HEK293 (cell line): ENCODE results near the gene ZHX3.

Source experiments
- CTCF ChIA-PET: fragments of 350-600 bp; formaldehyde crosslinking; extraction: SDS; loops from one replicate; lab custom pipeline; 2021; ENCODE audit warnings: antibody characterized with exemption; lab: Yijun Ruan, JAX
- POLR2A ChIA-PET: fragments of 300-600 bp; formaldehyde crosslinking; extraction: SDS; loops from one replicate; lab custom pipeline; 2020; ENCODE audit warnings: antibody characterized with exemption, inconsistent platforms; lab: Yijun Ruan, JAX
- H3K27ac ChIP-seq: fragments of 200-500 bp; sonication (Bioruptor generic); 2 replicates; pipeline ENCODE4 v1.5.1; 2014; ENCODE audit warnings: low read depth, low read length, control low read depth, inconsistent platforms; ENCODE audit errors: extremely low read depth
- H3K36me3 ChIP-seq, 2 experiments: fragments of 200-500 bp in 1 of 2; sonication (Bioruptor generic) in 1 of 2; 1 replicate in 1 of 2; 2 replicates in 1 of 2; pipeline ENCODE4 v1.5.1; 2014 to 2017; ENCODE audit warnings: inconsistent platforms in 2 of 2, low read length in 2 of 2; ENCODE audit not compliant: control insufficient read depth in 2 of 2, insufficient read depth in 1 of 2
- H3K4me1 ChIP-seq: fragments of 200-500 bp; sonication (Bioruptor generic); 2 replicates; pipeline ENCODE4 v1.5.1; 2014; ENCODE audit warnings: mild to moderate bottlenecking, low read length, inconsistent platforms; ENCODE audit not compliant: control insufficient read depth, insufficient read depth
- H3K4me3 ChIP-seq: 2 replicates; pipeline ENCODE4 v1.5.1; 2011; ENCODE audit warnings: low read depth, mild to moderate bottlenecking, control low read depth, low read length, moderate library complexity
- H3K9me3 ChIP-seq: fragments of 200-500 bp; sonication (Bioruptor generic); 2 replicates; pipeline ENCODE4 v1.5.1; 2014; ENCODE audit warnings: low read depth, low read length, inconsistent platforms; ENCODE audit not compliant: control insufficient read depth, insufficient read depth
- GFI1B ChIP-seq: fragments of 450-650 bp; formaldehyde crosslinking; IDR thresholded peaks from 2 replicates; pipeline ENCODE4 v1.5.1; 2016; ENCODE audit warnings: missing biosample characterization, missing genetic modification characterization
- GLIS1 ChIP-seq: fragments of 450-650 bp; formaldehyde crosslinking; IDR thresholded peaks from 2 replicates; pipeline ENCODE4 v1.5.1; 2016; ENCODE audit warnings: missing biosample characterization, missing genetic modification characterization
- GLIS2 ChIP-seq: fragments of 450-650 bp; formaldehyde crosslinking; IDR thresholded peaks from 2 replicates; pipeline ENCODE4 v1.5.1; 2016; ENCODE audit warnings: missing biosample characterization, missing genetic modification characterization
- HIC1 ChIP-seq: fragments of 450-650 bp; formaldehyde crosslinking; IDR thresholded peaks from 2 replicates; pipeline ENCODE4 v1.5.1; 2016; ENCODE audit warnings: missing biosample characterization, missing genetic modification characterization
- IKZF3 ChIP-seq: fragments of 450-650 bp; IDR thresholded peaks from 2 replicates; pipeline ENCODE4 v1.5.0; 2018; ENCODE audit warnings: missing biosample characterization, mild to moderate bottlenecking, missing genetic modification characterization, moderate library complexity
- KLF1 ChIP-seq: fragments of 450-650 bp; formaldehyde crosslinking; IDR thresholded peaks from 2 replicates; pipeline ENCODE4 v1.5.1; 2016; ENCODE audit warnings: missing biosample characterization, missing genetic modification characterization
- KLF8 ChIP-seq: fragments of 450-650 bp; formaldehyde crosslinking; IDR thresholded peaks from 2 replicates; pipeline ENCODE4 v1.5.1; 2016; ENCODE audit warnings: missing biosample characterization, missing genetic modification characterization
- SALL2 ChIP-seq: fragments of 450-650 bp; formaldehyde crosslinking; IDR thresholded peaks from 2 replicates; pipeline ENCODE4 v1.5.0; 2017; ENCODE audit warnings: missing biosample characterization, mild to moderate bottlenecking, missing genetic modification characterization, borderline replicate concordance
- SP2 ChIP-seq: fragments of 450-650 bp; formaldehyde crosslinking; IDR thresholded peaks from 2 replicates; pipeline ENCODE4 v1.5.1; 2016; ENCODE audit warnings: missing biosample characterization, missing genetic modification characterization
- SP3 ChIP-seq: fragments of 450-650 bp; formaldehyde crosslinking; IDR thresholded peaks from 2 replicates; pipeline ENCODE4 v1.5.1; 2016; ENCODE audit warnings: missing biosample characterization, missing genetic modification characterization
- YY1 ChIP-seq: fragments of 450-650 bp; formaldehyde crosslinking; IDR thresholded peaks from 2 replicates; pipeline ENCODE4 v1.5.1; 2018; ENCODE audit warnings: missing biosample characterization, missing genetic modification characterization
- ZBTB48 ChIP-seq: fragments of 450-650 bp; formaldehyde crosslinking; IDR thresholded peaks from 2 replicates; pipeline ENCODE4 v1.5.1; 2016; ENCODE audit warnings: missing biosample characterization, missing genetic modification characterization
- ZFHX2 ChIP-seq: fragments of 450-650 bp; formaldehyde crosslinking; conservative IDR thresholded peaks from 2 replicates; pipeline ENCODE4 v1.5.1; 2016; ENCODE audit warnings: missing biosample characterization, missing genetic modification characterization
- ZNF132 ChIP-seq: fragments of 450-650 bp; formaldehyde crosslinking; IDR thresholded peaks from 2 replicates; pipeline ENCODE4 v1.5.1; 2017; ENCODE audit warnings: missing biosample characterization, missing genetic modification characterization, borderline replicate concordance
- ZNF174 ChIP-seq: fragments of 450-650 bp; formaldehyde crosslinking; IDR thresholded peaks from 2 replicates; pipeline ENCODE4 v1.5.0; 2017; ENCODE audit warnings: missing biosample characterization, mild to moderate bottlenecking, missing genetic modification characterization
- ZNF175 ChIP-seq: fragments of 450-650 bp; formaldehyde crosslinking; IDR thresholded peaks from 2 replicates; pipeline ENCODE4 v1.5.1; 2016; ENCODE audit warnings: missing biosample characterization, missing genetic modification characterization
- ZNF2 ChIP-seq: fragments of 450-650 bp; formaldehyde crosslinking; IDR thresholded peaks from 2 replicates; pipeline ENCODE4 v1.5.1; 2016; ENCODE audit warnings: missing biosample characterization, missing genetic modification characterization
- ZNF239 ChIP-seq: fragments of 450-650 bp; formaldehyde crosslinking; IDR thresholded peaks from 2 replicates; pipeline ENCODE4 v1.5.1; 2016; ENCODE audit warnings: missing biosample characterization, missing genetic modification characterization
- ZNF24 ChIP-seq: fragments of 450-650 bp; formaldehyde crosslinking; IDR thresholded peaks from 2 replicates; pipeline ENCODE4 v1.5.1; 2016; ENCODE audit warnings: missing biosample characterization, missing genetic modification characterization
- ZNF302 ChIP-seq: fragments of 450-650 bp; formaldehyde crosslinking; IDR thresholded peaks from 2 replicates; pipeline ENCODE4 v1.5.1; 2016; ENCODE audit warnings: missing biosample characterization, missing genetic modification characterization, low read depth
- ZNF366 ChIP-seq: fragments of 450-650 bp; formaldehyde crosslinking; conservative IDR thresholded peaks from 2 replicates; pipeline ENCODE4 v1.5.1; 2016; ENCODE audit warnings: missing biosample characterization, missing genetic modification characterization
- ZNF394 ChIP-seq: fragments of 450-650 bp; formaldehyde crosslinking; IDR thresholded peaks from 2 replicates; pipeline ENCODE4 v1.5.1; 2016; ENCODE audit warnings: missing biosample characterization, missing genetic modification characterization, mild to moderate bottlenecking, moderate library complexity, borderline replicate concordance
- ZNF433 ChIP-seq: fragments of 450-650 bp; formaldehyde crosslinking; IDR thresholded peaks from 2 replicates; pipeline ENCODE4 v1.5.1; 2016; ENCODE audit warnings: missing biosample characterization, missing genetic modification characterization, low read depth
- ZNF529 ChIP-seq: fragments of 450-650 bp; formaldehyde crosslinking; IDR thresholded peaks from 2 replicates; pipeline ENCODE4 v1.5.1; 2017; ENCODE audit warnings: missing genetic modification characterization, missing biosample characterization; ENCODE audit not compliant: insufficient replicate concordance
- ZNF555 ChIP-seq: fragments of 450-650 bp; formaldehyde crosslinking; conservative IDR thresholded peaks from 2 replicates; pipeline ENCODE4 v1.5.1; 2017; ENCODE audit warnings: missing biosample characterization, mild to moderate bottlenecking, missing genetic modification characterization, inconsistent platforms
- ZNF585B ChIP-seq: fragments of 450-650 bp; formaldehyde crosslinking; IDR thresholded peaks from 2 replicates; pipeline ENCODE4 v1.5.1; 2016; ENCODE audit warnings: missing biosample characterization, missing genetic modification characterization
- ZNF610 ChIP-seq: fragments of 450-650 bp; formaldehyde crosslinking; IDR thresholded peaks from 2 replicates; pipeline ENCODE4 v1.5.1; 2016; ENCODE audit warnings: missing biosample characterization, missing genetic modification characterization, borderline replicate concordance
- ZNF639 ChIP-seq: fragments of 450-650 bp; formaldehyde crosslinking; IDR thresholded peaks from 2 replicates; pipeline ENCODE4 v1.5.1; 2016; ENCODE audit warnings: missing biosample characterization, missing genetic modification characterization
- ZNF654 ChIP-seq: fragments of 450-650 bp; formaldehyde crosslinking; IDR thresholded peaks from 2 replicates; pipeline ENCODE4 v1.5.1; 2016; ENCODE audit warnings: low read depth, missing biosample characterization, missing genetic modification characterization
- ZNF701 ChIP-seq: fragments of 450-650 bp; formaldehyde crosslinking; IDR thresholded peaks from 2 replicates; pipeline ENCODE4 v1.5.1; 2016; ENCODE audit warnings: missing biosample characterization, missing genetic modification characterization
- ZNF792 ChIP-seq: fragments of 450-650 bp; formaldehyde crosslinking; IDR thresholded peaks from 2 replicates; pipeline ENCODE4 v1.5.1; 2016; ENCODE audit warnings: missing biosample characterization, missing genetic modification characterization
- ZSCAN30 ChIP-seq: fragments of 450-650 bp; IDR thresholded peaks from 2 replicates; pipeline ENCODE4 v1.5.1; 2018; ENCODE audit warnings: missing biosample characterization, mild to moderate bottlenecking, missing genetic modification characterization, moderate library complexity
- ZXDB ChIP-seq: fragments of 450-650 bp; formaldehyde crosslinking; IDR thresholded peaks from 2 replicates; pipeline ENCODE4 v1.5.1; 2016; ENCODE audit warnings: missing biosample characterization, missing genetic modification characterization

The ZHX3 gene

GRCh38 chr20:41340327-41341055 lies 23.0 kb upstream of the ZHX3 start, which contains the start of gene LPIN3 (continued):
- TF ChIP-seq ZNF585B: no peak
- TF ChIP-seq ZNF366 (tag by site-specific recombination): peak; percentile 54; the same call in 1 of the 2 replicates
- peak; percentile 82 for TF ChIP-seq KLF1 (tag by site-specific recombination)
- 0 out of 2 replicates have a peak, but pooled peaks have one; percentile 5 for TF ChIP-seq ZFHX2 (tag by site-specific recombination)
- TF ChIP-seq ZNF239 (tag by site-specific recombination): no peak
- peak; percentile 84 for TF ChIP-seq SP2 (tag by site-specific recombination)
- no peak for TF ChIP-seq ZNF132 (tag by site-specific recombination)
- TF ChIP-seq ZNF701: no peak
- no peak for TF ChIP-seq ZNF529 (tag by site-specific recombination)
- peak; percentile 52 for TF ChIP-seq ZNF654 (tag by site-specific recombination)
- peak; percentile 52; the same call in 1 of the 2 replicates for TF ChIP-seq ZXDB (tag by site-specific recombination)
- TF ChIP-seq KLF8 (tag by site-specific recombination): peak; percentile 67
- no peak for TF ChIP-seq ZNF175 (tag by site-specific recombination)
- peak; percentile 94 for TF ChIP-seq SP3 (tag by site-specific recombination)
- TF ChIP-seq HIC1: peak; percentile 43
- no peak for TF ChIP-seq ZNF555 (tag by site-specific recombination)
- TF ChIP-seq ZNF174 (tag by site-specific recombination): 0 out of 2 replicates have a peak, but pooled peaks have one; percentile 53

- Histone ChIP-seq H3K9me3 (no peaks in the 10 kb centered on the region), H3K27ac (no peak overlapping the region), H3K4me3 (peak overlapping the region; percentile 42), H3K36me3 (no peaks in the 10 kb centered on the region), H3K4me1 (no peaks in the 10 kb centered on the region; the same call in 1 of the 2 replicates)
- ChIA-PET CTCF (interaction anchor here (0.6 to 5.4 kb wide), 52 partner anchors 8 to 470 kb away, joined by 3 to 106 read pairs (median 4); partner anchors contain the start of gene PLCG1), POLR2A (interaction anchor here (0.6 to 1.5 kb wide), 14 partner anchors 10 to 475 kb away, joined by 3 to 8 read pairs (median 4); partner anchors contain the start of gene ZHX3)
- TF ChIP-seq ZBTB48 (tag by site-specific recombination): peak; percentile 24; the same call in 1 of the 2 replicates
- TF ChIP-seq SALL2 (tag by site-specific recombination): no peak
- TF ChIP-seq ZNF639 (tag by site-specific recombination): peak; percentile 55; the same call in 1 of the 2 replicates
- TF ChIP-seq ZNF366 (tag by site-specific recombination): peak; percentile 87
- TF ChIP-seq ZNF792 (tag by site-specific recombination): peak; percentile 99
- TF ChIP-seq GFI1B (tag by site-specific recombination): no peak
- peak; percentile 45; the same call in 1 of the 2 replicates for TF ChIP-seq ZSCAN30 (tag by site-specific recombination)
- 0 out of 2 replicates have a peak, but pooled peaks have one; percentile 17 for TF ChIP-seq YY1 (tag by site-specific recombination)
- peak; percentile 93 for TF ChIP-seq ZNF654 (tag by site-specific recombination)
- TF ChIP-seq IKZF3: peak; percentile 33; the same call in 1 of the 2 replicates
- peak; percentile 27; the same call in 1 of the 2 replicates for TF ChIP-seq ZXDB (tag by site-specific recombination)
- 0 out of 2 replicates have a peak, but pooled peaks have one; percentile 27 for TF ChIP-seq ZNF24 (tag by site-specific recombination)
- TF ChIP-seq ZNF394 (tag by site-specific recombination): peak; percentile 33; the same call in 1 of the 2 replicates
- TF ChIP-seq GLIS1: peak; percentile 69
- TF ChIP-seq ZNF2 (tag by site-specific recombination): peak; percentile 74; the same call in 1 of the 2 replicates
- TF ChIP-seq GLIS2 (tag by site-specific recombination): peak; percentile 60
- peak; percentile 62; the same call in 1 of the 2 replicates for TF ChIP-seq ZNF610 (tag by site-specific recombination)
- no peak for TF ChIP-seq ZNF433 (tag by site-specific recombination)
- TF ChIP-seq ZNF302 (tag by site-specific recombination): no peak
- TF ChIP-seq ZFHX2 (tag by site-specific recombination): no peak
These were observed 22.4 kb upstream of the ZHX3 start for GRCh38 chr20:41339957-41340326.
